ENCODE data around the gene NCKAP1.
"Not testable (repeated sequence)": the region's sequence is repeated elsewhere in the genome, so short reads cannot be mapped to it uniquely, and the experiment has no call there.

Gene NCKAP1

GRCh38 chr2:183037074-183037552 is 1.1 kb downstream of the NCKAP1 start:
- DNase-seq, result no peak

GRCh38 chr2:183035954-183036669 is 2.1 kb downstream of the NCKAP1 start:
- no peak for DNase-seq

GRCh38 chr2:183035298-183035953 is 2.8 kb downstream of the NCKAP1 start:
- DNase-seq, result no peak

- no peak for DNase-seq
Measured at GRCh38 chr2:183034806-183035205, 3.5 kb downstream of the NCKAP1 start.

GRCh38 chr2:183033951-183034350 is 4.3 kb downstream of the NCKAP1 start:
- DNase-seq, result no peak

GRCh38 chr2:183031911-183032794 is 6.1 kb downstream of the NCKAP1 start:
- no peak for DNase-seq

GRCh38 chr2:183029219-183029618 is 9.0 kb downstream of the NCKAP1 start:
- no peak for DNase-seq

GRCh38 chr2:183028108-183028507 is 10.1 kb downstream of the NCKAP1 start:
- DNase-seq, result no peak

- no peak for DNase-seq
Measured at GRCh38 chr2:183027443-183027842, 10.8 kb downstream of the NCKAP1 start.

- DNase-seq, result no peak
Measured at GRCh38 chr2:183026424-183026823, 11.8 kb downstream of the NCKAP1 start.

- DNase-seq, result no peak
Measured at GRCh38 chr2:183025993-183026392, 12.3 kb downstream of the NCKAP1 start.

GRCh38 chr2:183024339-183025095 is 13.7 kb downstream of the NCKAP1 start:
- DNase-seq, result no peak

- DNase-seq, result no peak
Measured at GRCh38 chr2:183022711-183023110, 15.5 kb downstream of the NCKAP1 start.

GRCh38 chr2:183021613-183022012 is 16.6 kb downstream of the NCKAP1 start:
- no peak for DNase-seq

- no peak for DNase-seq
Measured at GRCh38 chr2:183019718-183020442, 18.4 kb downstream of the NCKAP1 start.

GRCh38 chr2:183017845-183018244 is 20.4 kb downstream of the NCKAP1 start:
- DNase-seq, result not testable (repeated sequence)

GRCh38 chr2:183014005-183014404 is 24.3 kb downstream of the NCKAP1 start:
- no peak for DNase-seq

- DNase-seq, result no peak
Measured at GRCh38 chr2:183011743-183012142, 26.5 kb downstream of the NCKAP1 start.

- no peak for DNase-seq
Measured at GRCh38 chr2:183010112-183010511, 28.1 kb downstream of the NCKAP1 start.

GRCh38 chr2:183009249-183009899 is 28.9 kb downstream of the NCKAP1 start:
- no peak for DNase-seq

- no peak for DNase-seq
Measured at GRCh38 chr2:183001948-183002347, 36.3 kb downstream of the NCKAP1 start.
